Measurements from ENCODE around the gene YIF1A. TPM values are rescaled to one million over a fixed set of nuclear protein-coding genes. Genes with fewer than 3 reads are reported as not detected.

YIF1A gene
- total and polyA plus RNA-seq, 12 donors: 69.7 to 154 (median 99.5) TPM

DNA sequence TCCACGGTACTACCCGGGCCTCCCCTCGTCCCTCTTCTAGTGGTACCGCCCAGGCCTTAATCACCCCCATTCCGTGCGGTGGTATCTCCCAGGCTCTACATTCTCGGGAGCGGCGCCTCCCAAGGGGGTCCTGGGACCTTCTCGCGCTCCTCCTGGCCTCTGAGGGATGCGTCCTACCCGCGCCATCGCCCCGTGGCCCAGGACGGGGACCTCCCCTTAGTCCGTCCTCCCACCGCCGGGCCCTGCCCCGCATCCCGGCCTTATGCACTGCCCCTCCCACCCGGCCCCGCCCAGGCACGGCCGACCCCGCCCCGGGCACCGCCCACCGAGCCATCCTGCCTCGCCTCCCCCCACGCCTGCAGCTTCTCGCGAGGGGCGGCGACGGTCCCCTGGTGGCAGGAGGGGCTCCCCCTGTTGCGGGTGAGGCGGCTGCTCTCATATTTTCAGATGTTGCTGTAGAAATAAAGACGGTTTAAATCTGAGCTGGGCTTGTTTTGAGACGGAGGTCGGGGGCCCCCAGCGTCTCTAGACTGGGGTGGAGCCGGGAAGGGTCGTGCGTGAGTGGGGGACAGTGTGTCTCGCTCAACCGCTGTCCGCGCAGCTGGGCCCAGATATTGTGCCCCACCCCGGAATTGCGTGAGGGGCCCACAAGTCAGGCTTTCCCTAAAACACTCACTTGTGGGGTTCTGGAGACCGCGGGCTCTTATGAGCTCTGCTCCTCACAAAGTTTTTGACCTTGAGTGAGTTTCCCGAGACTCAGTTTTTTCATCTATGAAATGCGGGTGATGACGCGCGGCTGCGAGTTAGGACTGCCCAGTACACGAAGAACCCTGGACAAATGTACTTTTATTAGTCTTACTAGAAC, 21.3 kb downstream of the YIF1A start:
- peaks cover 5 to 24% of the 10 kb centered on the region in 2 donors for H3K4me1 ChIP-seq (replicated peaks in 1 of 2)
- peaks cover 0 to 27% of the 10 kb centered on the region in 2 donors for H3K36me3 ChIP-seq (replicated peaks in 1 of 2)
- peak; percentile 89 to 95 (median 92) for DNase-seq
- intact Hi-C loops (cut with DNase I): no loop called here
- H3K4me3 ChIP-seq: peak overlapping the region in 3 of 4 donors; percentile 7 to 94 (median 81)
- 0 to 7% (median 1%) methylated on average over 11 to 61 of the region's 61 CpGs for WGBS, 4 donors
- no peaks in the 10 kb centered on the region for H3K27me3 ChIP-seq
- TF ChIP-seq CTCF (IDR thresholded peaks at IDR 0.05) (peak in 4 of 6 experiments; percentile 19 to 45 (median 34)), POLR2A (IDR thresholded peaks at IDR 0.05) (peak; percentile 51 to 59)
- no peaks in the 10 kb centered on the region for H3K9me3 ChIP-seq (replicated peaks in 1 of 3)
- H3K27ac ChIP-seq: peak overlapping the region; percentile 73 to 98 (median 92)

DNA sequence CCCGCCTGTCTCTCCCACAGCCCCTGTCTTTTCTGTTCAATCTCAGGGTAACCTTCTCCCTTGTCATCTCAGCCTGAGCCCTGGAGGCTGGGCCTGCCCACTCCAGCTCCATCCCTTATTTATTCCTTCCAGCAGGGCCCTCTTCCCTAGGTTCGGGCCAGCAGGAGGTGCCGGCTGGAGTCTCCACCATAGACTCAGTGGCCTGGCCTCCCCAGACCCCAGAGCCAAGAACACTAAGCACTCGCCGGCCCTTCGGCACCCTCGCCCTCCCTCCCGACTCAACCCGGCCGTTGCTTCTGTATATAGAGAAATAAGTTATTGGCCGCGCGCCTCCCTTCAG, 21.9 kb downstream of the YIF1A start:
- Histone ChIP-seq H3K4me1 (replicated peaks in 1 of 2) (peaks cover 5 to 24% of the 10 kb centered on the region in 2 donors), H3K27ac (peak overlapping the region in 4 of 5 donors; percentile 89 to 98 (median 94)), H3K9me3 (replicated peaks in 1 of 3) (no peaks in the 10 kb centered on the region), H3K4me3 (peak overlapping the region in 2 of 4 donors; percentile 81 to 94), H3K36me3 (replicated peaks in 1 of 2) (peaks cover 0 to 27% of the 10 kb centered on the region in 2 donors), H3K27me3 (no peaks in the 10 kb centered on the region)
- intact Hi-C loops (cut with DNase I): no loop called here
- no peak for DNase-seq
- 11 to 18% (median 15%) methylated on average over 10 to 13 of the region's 13 CpGs for WGBS, 4 donors
- TF ChIP-seq POLR2A (IDR thresholded peaks at IDR 0.05): no peak
- TF ChIP-seq CTCF (IDR thresholded peaks at IDR 0.05): peak in 1 of 6 experiments; percentile 9

GRCh38 chr11:66266378-66267038, 22.4 kb downstream of the YIF1A start:
- TF ChIP-seq POLR2A (IDR thresholded peaks at IDR 0.05): no peak
- no peak for TF ChIP-seq CTCF (IDR thresholded peaks at IDR 0.05)
- Histone ChIP-seq H3K36me3 (replicated peaks in 1 of 2) (peaks cover 0 to 25% of the 10 kb centered on the region in 2 donors), H3K27ac (peak overlapping the region in 3 of 5 donors; percentile 89 to 98 (median 95)), H3K9me3 (replicated peaks in 1 of 3) (no peaks in the 10 kb centered on the region), H3K27me3 (no peaks in the 10 kb centered on the region), H3K4me3 (peak overlapping the region in 1 of 4 donors; percentile 94), H3K4me1 (replicated peaks in 1 of 2) (peaks cover 5 to 24% of the 10 kb centered on the region in 2 donors)
- peak in 2 of 7 donors; percentile 36 to 68 for DNase-seq
- WGBS, 4 donors: 81 to 86% (median 83%) methylated on average over 10 to 20 of the region's 20 CpGs
- intact Hi-C loops (cut with DNase I): no loop called here

Data from adrenal gland (tissue), 12 donors.